Activated CD4-positive, alpha-beta T cell treated with anti-CD3 and anti-CD28 coated beads for 48 hours (primary cell): ENCODE data around the gene PLAAT5.

ENCODE experiments used
- DNase-seq: peaks from one replicate; pipeline ENCODE4 v3.0.0-alpha.2; 2020

Gene PLAAT5

DNA sequence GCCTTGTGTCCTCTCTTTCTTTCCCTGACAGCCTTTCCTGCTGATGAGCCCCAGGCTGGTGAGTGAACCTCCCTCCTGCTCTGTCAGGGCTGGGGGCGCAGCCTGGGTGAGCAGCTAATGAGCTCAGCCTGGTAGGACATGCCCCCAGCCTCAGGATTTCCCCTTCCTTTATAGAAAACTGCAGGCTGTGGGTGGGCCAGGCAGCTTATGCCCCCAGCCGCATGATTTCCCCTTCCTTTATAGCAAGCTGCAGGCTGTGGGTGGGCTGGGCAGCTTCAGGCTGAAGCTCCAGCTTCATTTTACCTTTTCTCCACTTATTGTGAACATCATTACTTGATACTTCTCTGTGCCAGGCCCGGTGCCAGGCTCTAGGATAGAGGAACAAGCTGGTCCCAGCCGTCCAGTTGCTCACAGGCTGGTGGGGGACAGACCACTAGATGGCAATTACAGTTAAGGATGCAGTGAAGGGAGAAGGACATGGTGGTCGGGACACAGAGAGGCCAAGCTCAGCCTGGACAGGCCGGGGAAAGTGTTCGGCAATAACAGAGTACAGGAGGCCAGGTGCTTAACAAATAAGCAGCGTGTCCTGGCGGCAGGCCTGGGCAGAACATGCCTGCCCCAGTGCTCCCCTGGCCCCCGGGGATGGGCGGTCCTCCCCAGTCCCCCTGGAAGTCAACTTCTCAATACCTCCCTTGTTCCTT lies 20.2 kb upstream of the PLAAT5 start:
- DNase-seq = no peak

DNA sequence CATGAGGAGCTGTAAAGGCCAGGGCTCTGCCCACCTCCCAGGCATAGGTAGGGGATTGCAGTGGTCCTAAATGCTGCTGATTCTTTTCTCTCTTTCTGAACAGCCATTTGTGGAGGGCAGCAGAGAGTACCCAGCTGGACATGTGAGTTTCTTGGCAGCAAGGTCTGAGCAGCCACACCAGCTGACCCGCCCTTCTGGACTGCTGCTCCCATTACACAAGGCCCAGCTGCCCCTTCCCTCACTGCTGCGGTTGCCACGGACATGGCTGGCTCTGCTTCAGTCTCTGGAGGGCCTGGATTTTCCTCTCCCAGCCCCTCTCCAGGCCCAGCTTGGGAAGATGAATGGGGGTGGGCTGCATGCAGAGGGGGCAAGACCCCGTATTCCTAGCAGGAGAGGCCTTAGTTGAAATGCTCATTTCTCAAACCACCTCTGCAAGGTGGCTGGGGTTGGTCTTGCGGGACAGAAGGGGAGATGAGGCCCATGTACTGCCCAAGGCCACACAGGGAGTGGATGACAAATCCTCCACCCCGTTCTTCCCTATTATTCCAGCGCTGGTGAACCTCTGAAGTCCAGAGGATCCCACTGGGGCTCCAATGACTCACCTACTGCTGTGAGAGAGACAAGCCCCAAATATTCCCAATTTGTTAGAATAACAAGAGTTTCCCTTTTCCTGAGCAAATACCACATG lies 19.5 kb upstream of the PLAAT5 start:
- no peak for DNase-seq

DNA sequence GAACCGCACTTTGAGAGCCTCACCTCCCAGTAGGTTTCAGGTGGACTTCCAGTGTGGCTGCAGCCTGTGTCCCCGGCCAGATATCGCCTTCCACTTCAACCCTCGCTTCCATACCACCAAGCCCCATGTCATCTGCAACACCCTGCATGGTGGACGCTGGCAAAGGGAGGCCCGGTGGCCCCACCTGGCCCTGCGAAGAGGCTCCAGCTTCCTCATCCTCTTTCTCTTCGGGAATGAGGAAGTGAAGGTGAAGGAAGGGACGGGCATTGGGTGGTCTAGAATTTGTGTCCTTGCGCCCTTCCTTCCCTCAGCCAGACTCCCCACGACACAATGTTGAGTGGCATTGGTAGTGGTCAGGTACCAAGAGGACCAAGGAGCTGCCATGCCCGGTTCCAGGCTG lies 17.8 kb upstream of the PLAAT5 start:
- no peak for DNase-seq

DNA sequence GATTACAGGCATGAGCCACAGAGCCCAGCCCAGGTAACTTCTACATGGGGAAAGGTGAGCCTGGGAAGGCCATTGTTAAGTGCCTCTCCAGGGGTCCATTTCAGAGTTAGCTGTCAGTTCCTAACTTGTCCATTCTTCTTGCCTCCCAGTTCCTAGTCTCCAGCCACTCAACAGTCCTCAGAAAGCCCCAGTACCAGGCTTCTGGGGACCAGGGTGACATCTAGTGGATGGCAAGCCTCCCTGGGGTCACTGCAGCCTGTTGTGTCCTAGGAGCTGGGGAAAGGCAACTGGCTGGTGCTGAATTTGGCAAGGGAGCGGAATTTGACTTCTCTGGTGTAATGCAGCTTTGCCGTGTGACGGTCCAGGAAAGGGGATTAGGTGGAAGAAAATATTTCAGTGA lies 17.0 kb upstream of the PLAAT5 start:
- peak; percentile 27 for DNase-seq

DNA sequence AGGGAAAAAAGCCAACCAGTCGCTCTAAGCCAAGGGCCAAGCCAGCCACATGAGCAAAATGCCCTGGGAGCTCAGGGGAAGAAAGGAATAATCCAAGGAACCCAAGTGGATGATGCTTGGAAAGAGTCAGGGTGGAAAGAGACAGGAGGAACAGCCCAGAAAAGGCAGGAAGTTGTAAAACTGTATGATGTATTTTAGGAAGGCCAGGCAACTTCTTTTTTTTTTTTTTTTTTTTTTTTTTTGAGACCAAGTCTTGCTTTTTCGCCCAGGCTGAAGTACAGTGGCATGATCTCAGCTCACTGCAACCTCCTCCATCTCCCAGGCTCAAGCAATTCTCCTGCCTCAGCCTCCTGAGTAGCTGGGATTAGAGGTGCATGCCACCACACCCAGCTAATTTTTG lies 16.5 kb upstream of the PLAAT5 start:
- no peak for DNase-seq

DNA sequence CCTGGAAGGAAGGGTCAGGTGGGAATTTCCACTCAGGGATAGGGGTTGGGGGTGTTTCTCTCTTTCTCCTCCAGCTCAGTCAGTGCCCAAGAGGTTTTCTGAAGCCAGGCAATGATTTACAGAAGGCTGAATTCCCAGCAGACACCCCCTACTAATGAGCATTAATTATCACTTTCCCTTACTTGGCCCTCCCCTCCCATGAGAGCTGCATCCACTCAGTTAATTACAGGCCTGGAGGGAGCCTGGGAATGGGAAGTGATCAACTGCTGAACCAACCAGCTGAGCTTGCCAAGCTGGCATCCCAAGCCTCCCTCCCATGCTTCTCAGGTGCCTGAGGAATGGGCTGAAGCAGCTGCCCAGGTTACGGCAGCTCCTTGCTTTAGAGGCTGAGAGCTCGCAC lies 15.9 kb upstream of the PLAAT5 start:
- no peak for DNase-seq

DNA sequence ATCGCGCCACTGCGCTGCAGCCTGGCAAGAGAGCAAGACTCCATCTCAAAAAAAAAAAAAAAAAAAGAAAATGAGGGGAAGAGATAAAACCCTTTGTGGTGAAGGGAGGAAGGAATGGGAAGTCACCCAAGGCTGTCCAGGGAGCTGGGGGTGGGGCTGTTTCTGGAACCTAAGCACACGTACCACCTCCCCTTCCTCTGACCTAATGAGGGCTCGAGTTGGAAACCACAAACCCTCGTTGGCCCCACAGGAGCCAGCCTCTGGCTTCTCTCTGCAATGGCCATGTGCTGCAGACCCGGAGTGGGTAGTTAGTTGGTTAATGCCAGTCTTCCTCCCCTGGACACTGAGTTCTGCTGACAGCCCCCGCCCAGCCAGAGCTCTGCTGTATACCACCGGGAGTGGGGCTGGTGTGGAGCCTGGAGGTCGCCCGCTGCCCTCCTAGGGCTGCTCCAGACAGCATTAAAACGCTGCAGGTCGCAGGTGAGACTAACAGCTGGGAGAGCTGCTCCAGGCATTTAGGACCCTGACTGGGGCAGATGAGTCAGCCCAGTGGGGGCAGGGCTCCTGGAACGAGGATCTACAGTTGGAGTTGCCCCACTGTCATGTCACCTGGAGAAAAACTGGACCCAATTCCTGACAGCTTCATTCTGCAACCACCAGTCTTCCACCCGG lies 15.0 kb upstream of the PLAAT5 start, which contains the start of gene LGALS12:
LGALS12 (plus strand) TSS at position 228 of the 672 bp plus-strand sequence; CDS start at position 603, 375 bp downstream.
- DNase-seq = no peak

DNA sequence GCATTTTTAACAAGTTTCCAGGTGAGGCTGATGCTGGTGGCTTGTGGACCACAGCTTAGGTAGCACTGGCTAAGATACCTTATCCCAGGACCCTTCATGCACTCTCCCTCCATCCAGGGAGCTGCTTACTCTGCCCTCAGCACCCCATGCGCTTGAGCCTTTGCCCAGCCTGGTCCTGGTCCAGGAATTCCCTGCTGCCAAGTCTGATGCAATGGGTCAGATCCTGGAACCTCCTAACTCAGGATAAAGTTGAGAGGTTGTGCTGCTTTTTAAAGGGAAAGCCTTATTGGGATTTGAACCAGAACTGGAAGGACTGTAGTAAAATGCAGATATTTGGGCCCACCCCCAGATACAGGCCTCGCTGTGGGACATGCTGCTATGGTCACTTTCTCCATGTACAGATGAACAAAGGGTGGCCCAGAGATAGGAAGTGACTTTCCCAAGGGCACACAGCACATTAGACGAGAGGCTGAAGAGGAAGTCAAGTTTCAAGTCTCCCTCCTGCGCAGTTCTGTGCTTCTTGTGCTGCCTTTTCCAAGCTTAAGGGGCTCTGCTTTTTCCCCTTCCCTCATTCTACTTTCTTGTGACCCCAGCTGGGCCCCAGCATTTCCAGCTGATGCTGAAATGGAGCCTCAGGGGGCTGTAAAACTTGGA lies 14.1 kb upstream of the PLAAT5 start:
- no peak for DNase-seq

DNA sequence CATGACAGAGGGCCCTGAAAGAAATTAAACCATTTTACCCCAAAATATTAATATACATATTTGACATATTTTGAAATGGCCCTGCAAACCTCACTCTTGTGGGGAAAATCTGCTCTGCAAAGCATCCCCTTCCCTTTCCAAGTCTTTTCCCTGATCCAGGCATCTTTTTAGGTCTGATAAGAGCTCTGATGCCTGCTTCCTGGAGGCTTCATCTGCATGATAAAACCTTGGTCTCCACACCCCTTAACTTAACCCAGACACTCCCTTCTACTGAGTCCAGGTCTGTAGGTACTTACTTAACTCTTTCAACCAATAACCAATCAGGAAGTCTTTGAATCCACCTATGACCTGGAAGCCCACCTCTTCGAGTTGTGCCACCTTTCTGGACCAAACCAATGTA lies 13.1 kb upstream of the PLAAT5 start:
- DNase-seq = no peak

DNA sequence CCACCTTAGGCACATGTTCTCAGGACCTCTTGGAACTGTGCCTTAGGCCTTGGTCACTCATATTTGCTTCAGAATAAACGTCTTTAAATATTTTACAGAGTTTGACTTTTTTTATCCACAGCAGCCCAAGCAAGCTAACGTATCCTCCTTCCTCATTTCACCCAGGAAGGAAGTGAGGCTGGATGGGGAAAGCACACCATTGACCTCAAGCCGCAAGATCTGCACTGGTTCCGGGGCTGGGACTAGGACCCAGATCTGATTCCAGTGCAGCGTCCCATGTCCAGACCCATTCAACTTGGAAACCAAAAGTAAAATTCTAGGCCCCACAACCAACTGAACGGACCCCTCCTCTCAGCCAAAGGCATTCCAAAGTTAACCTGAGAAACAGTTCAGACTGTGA lies 12.5 kb upstream of the PLAAT5 start:
- no peak for DNase-seq

DNA sequence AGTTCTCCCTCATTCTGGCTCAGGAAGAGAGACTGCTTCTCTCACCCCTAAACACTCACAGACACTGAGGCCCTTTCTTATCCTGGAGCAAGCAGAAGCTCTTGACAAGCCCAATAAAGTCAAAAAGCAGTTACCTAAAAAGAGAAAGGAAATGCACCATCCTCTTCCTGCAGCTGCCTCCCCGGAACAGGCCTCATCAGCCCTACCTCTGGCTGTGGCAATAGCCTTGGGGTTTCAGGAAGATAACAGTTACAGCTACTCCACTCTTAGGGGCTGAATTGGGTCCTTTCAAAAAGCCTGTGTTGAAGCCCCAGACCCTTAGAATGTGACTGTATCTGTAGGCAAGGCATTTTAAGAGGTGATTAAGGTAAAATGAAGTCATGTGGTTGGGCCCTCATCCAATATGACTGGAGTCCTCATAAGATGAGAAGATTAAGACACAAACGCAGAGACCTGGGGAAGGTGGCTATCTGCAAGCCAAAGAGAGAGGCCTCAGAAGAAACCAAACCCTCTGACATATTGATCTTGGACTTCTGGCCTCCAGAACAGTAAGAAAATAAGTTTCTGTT lies 11.4 kb upstream of the PLAAT5 start:
- no peak for DNase-seq

DNA sequence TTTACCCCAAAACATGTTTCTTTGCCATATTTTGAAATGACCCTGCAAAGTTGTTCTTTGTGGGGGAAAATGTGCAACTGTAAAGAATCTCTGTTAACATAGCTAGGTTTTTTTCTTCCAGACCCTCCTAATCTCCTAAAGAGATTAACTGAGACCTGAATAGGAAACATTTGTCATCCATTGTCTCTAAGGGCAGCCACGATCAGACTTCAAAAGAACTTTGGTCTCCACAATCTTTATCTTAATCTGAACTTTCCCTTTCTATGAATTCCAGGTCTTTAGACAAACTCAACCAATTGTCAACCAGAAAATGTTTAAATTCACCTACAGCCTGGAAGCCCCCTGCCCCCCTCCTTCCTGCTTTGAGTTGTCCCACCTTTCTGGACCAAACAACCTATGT lies 10.3 kb upstream of the PLAAT5 start:
- no peak for DNase-seq

DNA sequence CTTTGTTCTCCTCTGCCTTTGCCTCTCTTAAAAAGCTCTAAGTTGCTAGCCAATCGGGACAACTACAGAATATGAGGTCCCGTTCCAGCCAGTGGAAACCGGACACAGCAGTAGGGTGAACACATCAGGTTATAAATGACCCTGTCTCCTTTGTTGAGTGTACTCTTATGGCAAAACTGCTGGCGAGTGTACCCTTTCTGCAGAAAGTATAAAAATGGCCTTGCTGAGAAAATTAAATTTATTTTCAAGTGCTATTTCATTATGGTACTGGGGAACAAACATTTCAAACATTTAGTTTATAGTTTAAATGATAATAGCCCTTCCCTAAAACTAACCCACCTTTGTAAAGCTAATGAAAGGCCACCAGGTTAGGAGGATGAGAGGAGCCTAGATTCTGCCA lies 8.9 kb upstream of the PLAAT5 start:
- no peak for DNase-seq

DNA sequence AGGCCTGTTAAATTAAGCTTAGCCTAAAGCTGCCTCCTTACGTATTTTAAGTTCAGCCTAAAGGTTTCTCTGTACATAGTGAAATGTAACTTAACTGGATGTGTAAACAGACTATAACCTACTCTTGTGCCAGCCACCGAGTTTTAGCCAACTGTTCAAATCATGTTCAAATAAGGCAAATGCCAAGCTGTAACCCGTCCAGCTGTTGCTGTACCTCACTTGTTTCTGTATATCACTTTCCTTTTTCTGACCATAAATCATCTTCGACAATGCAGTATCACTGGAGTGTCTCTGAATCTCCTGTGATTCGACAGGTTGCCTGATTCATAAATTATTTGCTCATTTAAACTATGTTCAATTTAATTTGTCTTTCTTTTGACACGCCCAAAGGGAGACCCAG lies 4.0 kb upstream of the PLAAT5 start:
- no peak for DNase-seq

DNA sequence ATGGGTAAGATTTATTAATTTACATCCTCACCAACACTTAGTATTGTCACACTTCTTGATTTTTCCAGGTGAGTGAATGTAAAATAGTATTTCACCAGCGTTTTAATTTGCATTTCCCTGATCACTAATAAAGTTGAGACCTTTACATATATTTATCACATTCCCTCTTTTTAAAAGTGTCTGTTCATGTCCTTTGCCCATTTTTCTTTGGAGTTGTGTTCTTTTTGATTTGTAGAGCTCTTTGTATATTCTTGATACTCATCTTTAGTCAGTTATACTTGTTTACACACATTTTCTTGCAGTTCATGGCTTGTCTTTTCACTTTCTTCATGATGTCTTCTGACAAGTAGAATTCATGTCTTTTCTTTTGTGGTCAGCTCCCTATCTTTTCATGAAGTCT lies 2.2 kb upstream of the PLAAT5 start:
- DNase-seq = no peak

DNA sequence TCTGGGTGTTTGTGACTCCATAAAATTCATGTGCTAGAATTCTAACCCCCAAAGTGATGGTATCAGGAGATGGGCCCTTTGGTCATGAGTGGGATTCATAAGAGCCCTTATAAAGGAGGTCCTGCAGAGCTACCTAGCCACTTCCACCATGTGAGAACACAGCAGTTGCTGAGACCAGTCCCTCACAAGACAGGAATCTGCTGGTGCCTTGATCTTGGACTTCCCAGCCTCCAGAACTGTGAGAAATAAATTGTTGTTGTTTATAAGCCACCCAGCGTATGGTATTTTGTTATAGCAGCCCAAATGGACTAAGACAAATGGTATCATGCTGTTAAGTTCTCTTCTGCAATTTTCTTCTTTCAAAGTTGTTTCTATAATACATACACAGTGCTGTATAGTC lies 1.5 kb upstream of the PLAAT5 start:
- DNase-seq = no peak

DNA sequence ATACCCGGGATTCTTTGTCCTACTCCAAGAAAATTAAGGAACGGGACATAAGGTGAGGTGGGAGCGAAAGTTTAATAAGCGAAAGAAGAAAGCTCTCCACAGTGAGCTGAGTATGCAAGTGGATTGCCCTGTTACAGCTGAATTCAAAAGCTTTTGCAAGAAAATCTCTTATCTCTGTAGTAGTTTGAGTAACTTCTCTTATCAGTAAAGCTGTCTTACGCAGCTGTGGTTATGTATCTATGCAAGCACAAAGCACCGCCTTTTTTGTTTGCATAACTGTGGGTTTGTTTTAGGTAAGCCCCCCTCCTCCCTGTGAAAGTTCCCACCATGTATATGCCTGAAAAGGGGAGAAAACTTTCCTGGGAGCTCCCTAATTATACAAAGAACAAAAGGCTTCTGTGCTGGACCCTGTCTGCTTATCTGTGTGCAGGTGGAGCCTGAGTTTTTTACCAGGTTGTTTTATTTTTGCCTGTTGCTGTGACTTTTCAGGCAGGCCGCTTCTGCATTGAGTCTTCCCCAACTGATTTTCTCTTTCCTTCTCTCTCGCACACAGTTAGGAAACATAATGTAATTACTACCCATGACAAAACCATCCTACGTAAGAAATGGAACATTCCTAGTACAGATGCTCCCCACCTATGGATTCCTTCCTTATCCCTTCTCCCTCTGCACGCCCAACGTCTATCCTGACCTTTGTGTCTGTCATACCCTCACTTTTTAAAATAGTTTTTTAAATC lies 837 bp upstream of the PLAAT5 start:
- no peak for DNase-seq

DNA sequence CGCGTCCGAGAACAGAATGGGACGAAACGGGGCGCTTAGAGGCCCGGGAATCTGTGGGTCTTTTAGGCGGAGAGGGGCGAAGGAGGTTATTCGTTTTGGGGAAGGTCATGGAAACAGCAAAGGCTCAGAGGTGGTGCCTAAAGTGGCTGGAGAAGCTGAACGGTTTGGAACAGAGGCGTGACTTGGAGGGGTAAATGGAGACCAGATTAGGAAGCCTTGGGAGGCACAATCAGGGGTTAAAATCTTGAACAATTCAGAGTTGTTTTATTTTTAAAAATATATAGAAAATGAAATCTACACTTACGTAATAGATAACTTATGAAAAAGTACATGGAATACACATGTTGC lies 247 bp upstream of the PLAAT5 start:
- DNase-seq = no peak

DNA sequence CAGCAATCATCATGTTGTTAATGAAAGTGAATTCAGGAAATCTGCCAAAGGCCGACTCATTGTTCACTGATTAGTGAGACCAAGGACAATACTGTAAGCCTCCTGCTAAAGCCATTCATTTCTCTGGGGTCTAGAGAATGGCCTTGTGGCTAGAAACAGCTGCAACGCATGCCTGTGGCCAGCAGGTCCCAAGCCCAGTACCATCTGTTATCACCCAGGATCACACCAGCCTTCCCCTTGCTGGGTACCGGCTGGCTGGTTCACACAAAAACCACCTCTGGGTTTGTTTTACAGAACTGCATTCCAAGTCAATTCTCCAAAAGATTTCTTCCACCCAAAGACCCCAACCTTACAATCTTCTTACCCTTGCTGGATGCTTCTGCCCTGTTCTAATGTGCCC lies 1.1 kb downstream of the PLAAT5 start:
- no peak for DNase-seq

DNA sequence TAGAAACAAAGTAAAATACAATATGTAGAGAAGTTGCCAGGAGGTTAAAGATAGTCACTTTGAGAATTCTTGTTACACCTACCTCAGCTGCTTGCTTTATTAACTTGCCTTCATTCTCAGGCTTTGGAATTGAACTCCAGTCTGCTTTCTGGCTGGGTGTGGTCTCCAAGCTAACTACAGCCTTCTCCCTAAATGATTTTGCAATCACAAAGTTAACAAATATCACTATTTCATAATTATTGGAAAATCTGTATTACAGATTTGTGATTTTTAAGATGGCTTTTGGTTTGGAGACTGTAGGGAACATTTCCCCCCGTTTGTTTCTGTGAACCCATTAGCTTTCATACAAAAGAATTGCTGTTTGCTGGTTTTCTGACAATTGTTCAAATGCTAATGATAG lies 2.2 kb downstream of the PLAAT5 start:
- DNase-seq = no peak

DNA sequence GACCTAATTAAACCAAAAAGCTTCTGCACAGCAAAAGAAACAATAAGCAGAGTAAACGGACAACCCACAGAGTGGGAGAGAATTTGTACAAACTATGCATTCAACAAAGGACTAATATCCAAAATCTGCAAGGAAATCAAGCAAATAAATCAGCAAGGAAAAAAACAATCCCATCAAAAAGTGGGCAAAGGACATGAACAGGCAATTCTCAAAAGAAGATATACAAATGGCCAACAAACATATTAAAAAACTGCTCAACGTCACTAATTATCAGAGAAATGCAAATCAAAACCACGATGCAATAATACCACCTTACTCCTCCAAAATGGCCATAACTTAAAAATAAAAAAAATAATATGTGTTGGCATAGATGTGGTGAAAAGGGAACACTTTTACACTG lies 5.2 kb downstream of the PLAAT5 start:
- no peak for DNase-seq

DNA sequence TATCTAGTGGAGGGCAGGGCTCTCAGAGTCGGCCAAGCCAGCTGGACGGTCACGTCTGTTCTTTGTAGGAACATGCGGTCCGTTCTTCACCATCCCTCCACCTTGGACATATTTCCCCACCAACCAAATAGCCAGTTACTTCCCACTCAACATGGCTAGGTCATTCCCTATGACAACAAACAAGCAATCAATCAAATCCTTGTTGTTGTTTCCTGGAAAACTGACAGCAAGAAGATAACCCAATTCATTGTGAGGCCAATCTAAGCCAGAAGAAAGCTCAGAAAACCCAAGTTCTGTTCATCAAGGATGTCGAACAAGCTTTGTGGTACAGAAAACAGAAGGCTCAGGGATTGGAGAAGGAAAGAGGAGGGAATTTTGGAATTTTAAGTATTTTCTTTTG lies 10.9 kb downstream of the PLAAT5 start:
- no peak for DNase-seq

DNA sequence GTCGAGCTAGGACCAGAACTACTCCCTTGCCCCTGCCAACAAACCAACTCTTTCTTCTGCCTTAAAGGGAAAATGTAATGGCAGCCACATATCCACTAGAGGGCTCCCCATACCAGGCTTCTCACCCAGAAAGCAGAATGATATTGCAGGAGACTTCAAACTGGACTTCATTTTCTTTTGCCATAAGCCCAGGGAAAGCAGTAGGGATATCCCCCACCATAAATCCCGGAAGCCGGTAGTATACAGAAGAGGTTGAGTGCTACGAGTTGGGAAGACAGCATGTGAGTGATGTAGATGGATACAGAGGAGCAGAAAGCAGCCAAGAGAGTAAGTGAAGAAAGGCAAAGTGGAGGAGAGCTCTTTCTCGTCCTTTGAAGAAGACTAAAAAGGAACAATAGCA lies 12.1 kb downstream of the PLAAT5 start:
- DNase-seq = peak; percentile 57
